Gastroesophageal sphincter (tissue), 4 donors: ENCODE results near the gene B3GNT9. TPM values are rescaled to one million over a fixed set of nuclear protein-coding genes. Genes with fewer than 3 reads are reported as not detected.

Experiments used
- ATAC-seq: fragments of 150-250 bp; one replicate; pipeline ENCODE4 v1.9.1; 2016; ENCODE audit warnings: mild to moderate bottlenecking, moderate library complexity
- H3K27ac ChIP-seq, 4 donors: fragments of 200-600 bp; sonication (generic) in 3 of 4; 1 replicate in 3 of 4; 2 replicates in 1 of 4; pipeline ENCODE4 v1.5.1; 2016 to 2019
- H3K27me3 ChIP-seq: fragments of 200-600 bp; sonication (generic); one replicate; pipeline ENCODE4 v1.5.1; 2019
- H3K36me3 ChIP-seq, 2 donors: fragments of 200-600 bp; sonication (generic); one replicate each; pipeline ENCODE4 v1.5.1; 2019; ENCODE audit warnings: control low read depth in 1 of 2
- H3K4me1 ChIP-seq, 3 donors: fragments of 200-600 bp; sonication (generic); 1 replicate in 2 of 3; 2 replicates in 1 of 3; pipeline ENCODE4 v1.5.1; 2016 to 2019; ENCODE audit warnings: control low read depth in 2 of 3
- H3K4me3 ChIP-seq, 2 donors: fragments of 200-600 bp; sonication (generic); one replicate each; pipeline ENCODE4 v1.5.1; 2019; ENCODE audit warnings: mild to moderate bottlenecking in 1 of 2, moderate library complexity in 1 of 2
- H3K9me3 ChIP-seq, 3 donors: fragments of 200-600 bp; sonication (generic); one replicate each; pipeline ENCODE4 v1.5.1; 2017 to 2019; ENCODE audit warnings: control low read depth in 2 of 3
- EP300 ChIP-seq: sonication (generic); formaldehyde crosslinking; IDR thresholded peaks from one replicate; pipeline ENCODE4 v1.6.1; 2017; ENCODE audit warnings: antibody characterized with exemption, mild to moderate bottlenecking
- POLR2A ChIP-seq, 2 donors: fragments of 450-650 bp; IDR thresholded peaks; one replicate each; pipeline ENCODE4 v1.6.1; 2017; ENCODE audit warnings: antibody characterized with exemption in 2 of 2, mild to moderate bottlenecking in 2 of 2, moderate library complexity in 1 of 2
- POLR2AphosphoS5 ChIP-seq: sonication (generic); formaldehyde crosslinking; IDR thresholded peaks from one replicate; pipeline ENCODE4 v1.6.1; 2017; ENCODE audit warnings: antibody characterized with exemption
- WGBS, 2 donors: methylation state at CpG; one replicate each; pipeline ENCODE4 v1.1.5; 2018; ENCODE audit warnings: low coverage in 1 of 2; 5-methylcytosine and 5-hydroxymethylcytosine counted together
- total RNA-seq, 4 donors: library from RNA; depleted of rRNA; stranded (reverse); fragments of >200 nt; gene quantifications; one replicate each; pipeline ENCODE4 v1.1.0, GENCODE V29; 2016
- TF ChIP-seq, protein P1 (sequence below), 4 experiments: fragments of 200-600 bp in 2 of 4; fragments of 450-650 bp in 2 of 4; sonication (generic) in 1 of 4; IDR thresholded peaks; one replicate each; pipeline ENCODE4 v1.5.1; 2017 to 2019; ENCODE audit warnings: antibody characterized with exemption in 4 of 4, mild to moderate bottlenecking in 2 of 4, moderate library complexity in 2 of 4

B3GNT9 gene
- total RNA-seq, 4 donors from 2014 or later, result 16.3 to 33.6 (median 23.1) TPM

DNA sequence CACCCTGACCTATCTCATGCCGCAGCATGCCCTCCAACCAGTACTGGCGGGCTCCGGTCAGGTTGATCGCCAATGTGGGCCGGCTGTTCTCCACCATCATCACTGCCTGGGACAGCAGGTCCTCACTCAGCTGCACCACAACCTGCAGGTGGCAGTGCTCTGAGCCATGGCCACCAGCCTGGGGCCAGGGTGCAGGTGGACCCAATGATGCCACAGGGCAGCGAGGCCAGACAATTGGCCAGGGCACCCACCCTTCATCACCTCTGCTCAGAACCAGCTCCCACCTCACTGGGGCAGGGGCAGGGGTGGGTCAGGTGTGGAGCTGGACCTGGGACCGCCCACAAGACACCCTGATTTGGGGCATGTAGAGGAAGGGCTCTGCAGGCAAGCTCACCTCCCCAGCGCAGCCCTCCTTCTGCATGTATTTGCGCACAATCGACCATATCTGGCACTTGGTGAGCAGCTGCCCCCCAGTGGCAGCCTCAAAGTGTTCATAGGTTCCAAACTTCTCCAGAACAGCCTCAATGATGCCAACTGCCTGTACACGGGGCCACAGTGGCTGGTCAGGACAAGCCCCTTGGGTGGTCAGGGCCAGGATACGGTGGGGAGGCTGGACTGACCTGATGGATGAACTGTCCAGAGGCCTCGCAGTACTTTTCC lies 28.8 kb upstream of the B3GNT9 start:
- Histone ChIP-seq H3K9me3 (no peaks in the 10 kb centered on the region), H3K27ac (no peak overlapping the region), H3K4me3 (no peak overlapping the region), H3K4me1 (peaks cover 0 to 91% (median 18%) of the 10 kb centered on the region in 3 donors), H3K36me3 (peaks cover 0 to 17% of the 10 kb centered on the region in 2 donors), H3K27me3 (no peaks in the 10 kb centered on the region)
- no peak for ATAC-seq
- WGBS, 2 donors, result 100% methylated on average over 2 of the region's 13 CpGs; no CpG with 5 or more reads in 1 of the 2 donors
- TF ChIP-seq EP300 (no peak), POLR2A (IDR thresholded peaks at IDR 0.05) (no peak), POLR2AphosphoS5 (no peak)
- TF ChIP-seq, protein P1, sequence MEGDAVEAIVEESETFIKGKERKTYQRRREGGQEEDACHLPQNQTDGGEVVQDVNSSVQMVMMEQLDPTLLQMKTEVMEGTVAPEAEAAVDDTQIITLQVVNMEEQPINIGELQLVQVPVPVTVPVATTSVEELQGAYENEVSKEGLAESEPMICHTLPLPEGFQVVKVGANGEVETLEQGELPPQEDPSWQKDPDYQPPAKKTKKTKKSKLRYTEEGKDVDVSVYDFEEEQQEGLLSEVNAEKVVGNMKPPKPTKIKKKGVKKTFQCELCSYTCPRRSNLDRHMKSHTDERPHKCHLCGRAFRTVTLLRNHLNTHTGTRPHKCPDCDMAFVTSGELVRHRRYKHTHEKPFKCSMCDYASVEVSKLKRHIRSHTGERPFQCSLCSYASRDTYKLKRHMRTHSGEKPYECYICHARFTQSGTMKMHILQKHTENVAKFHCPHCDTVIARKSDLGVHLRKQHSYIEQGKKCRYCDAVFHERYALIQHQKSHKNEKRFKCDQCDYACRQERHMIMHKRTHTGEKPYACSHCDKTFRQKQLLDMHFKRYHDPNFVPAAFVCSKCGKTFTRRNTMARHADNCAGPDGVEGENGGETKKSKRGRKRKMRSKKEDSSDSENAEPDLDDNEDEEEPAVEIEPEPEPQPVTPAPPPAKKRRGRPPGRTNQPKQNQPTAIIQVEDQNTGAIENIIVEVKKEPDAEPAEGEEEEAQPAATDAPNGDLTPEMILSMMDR (IDR thresholded peaks at IDR 0.05), result no peak

DNA sequence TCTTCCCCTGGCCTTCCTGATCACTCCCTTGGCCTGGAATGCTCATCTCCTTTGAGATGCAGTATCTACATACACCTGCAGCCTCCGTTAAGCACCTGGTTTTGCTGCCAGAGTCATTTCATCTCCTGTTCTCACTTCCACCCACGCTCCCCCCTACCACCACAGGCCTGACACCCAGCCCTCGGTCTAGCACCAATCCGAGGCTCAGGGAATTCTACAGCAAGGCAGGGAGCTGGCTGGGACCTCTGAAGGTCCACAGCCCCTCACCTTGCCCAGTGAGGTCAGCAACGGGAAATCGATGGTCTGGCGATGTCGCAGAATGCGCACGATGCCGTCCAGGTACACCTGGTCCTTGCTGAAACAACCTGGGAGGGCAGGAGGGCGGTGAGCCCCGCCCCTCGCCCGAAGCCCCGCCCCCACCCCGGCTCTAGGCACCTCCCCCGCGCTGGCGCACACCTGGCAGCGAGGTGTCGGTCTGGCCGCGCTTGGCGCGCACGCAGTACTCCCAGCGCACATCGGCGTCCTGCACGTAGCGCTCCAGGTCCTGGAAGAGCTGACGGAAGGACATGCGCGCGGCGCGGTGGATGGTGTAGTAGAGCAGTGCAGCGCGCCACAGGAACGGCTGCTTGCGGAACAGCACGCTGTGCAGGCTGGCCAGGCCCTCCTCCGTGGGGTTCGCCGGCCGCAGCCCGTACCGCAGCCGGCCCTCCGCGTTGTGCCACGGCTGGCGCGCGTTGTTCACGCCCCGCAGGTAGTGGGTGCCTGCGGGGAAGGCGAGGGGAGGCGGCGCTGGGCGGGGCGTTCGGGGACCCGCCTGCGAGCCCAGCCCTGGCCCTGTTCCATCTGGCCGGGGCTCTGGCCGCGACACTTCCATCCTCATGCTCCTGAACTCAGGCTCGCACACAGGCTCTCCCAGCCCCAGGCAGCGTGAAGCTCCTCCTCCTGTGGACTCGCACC lies 27.2 kb upstream of the B3GNT9 start:
- peak; percentile 32 for ATAC-seq
- Histone ChIP-seq H3K27ac (peak overlapping the region in 3 of 4 donors; percentile 56 to 75 (median 74)), H3K4me3 (peak overlapping the region; percentile 18 to 53), H3K4me1 (peaks cover 2 to 96% (median 25%) of the 10 kb centered on the region in 3 donors), H3K27me3 (no peaks in the 10 kb centered on the region), H3K9me3 (no peaks in the 10 kb centered on the region), H3K36me3 (peaks cover 0 to 17% of the 10 kb centered on the region in 2 donors)
- 0 to 22% methylated on average over 1 to 4 of the region's 73 CpGs for WGBS, 2 donors
- TF ChIP-seq POLR2AphosphoS5 (peak; percentile 44), EP300 (no peak), POLR2A (IDR thresholded peaks at IDR 0.05) (peak in 1 of 2 donors; percentile 27)
- TF ChIP-seq, protein P1 (IDR thresholded peaks at IDR 0.05), result peak in 3 of 4 experiments; percentile 29 to 45 (median 40)

DNA sequence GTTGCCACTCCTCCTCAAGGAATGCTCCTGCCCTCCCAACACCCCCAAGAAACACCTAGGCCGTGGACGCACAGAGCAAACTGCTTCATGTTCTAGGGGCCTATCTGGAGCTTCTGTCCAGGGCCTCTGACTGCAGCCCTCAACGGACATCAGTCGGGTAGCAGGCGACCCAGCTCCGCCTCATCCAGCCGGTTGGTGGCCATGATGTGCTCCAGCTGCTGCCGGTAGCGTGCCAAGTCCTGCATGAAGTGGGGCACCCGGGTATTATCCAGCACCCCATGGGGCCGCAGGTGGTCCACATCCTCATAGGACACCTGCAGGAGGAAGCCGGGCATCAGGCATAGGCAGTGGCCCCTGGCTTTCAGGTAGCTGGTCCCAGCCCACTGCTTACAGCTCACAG lies 25.9 kb upstream of the B3GNT9 start:
- Histone ChIP-seq H3K27me3 (no peaks in the 10 kb centered on the region), H3K9me3 (no peaks in the 10 kb centered on the region), H3K4me3 (no peak overlapping the region), H3K27ac (no peak overlapping the region), H3K36me3 (peaks cover 0 to 17% of the 10 kb centered on the region in 2 donors), H3K4me1 (peaks cover 2 to 96% (median 25%) of the 10 kb centered on the region in 3 donors)
- ATAC-seq, result no peak
- TF ChIP-seq EP300 (no peak), POLR2AphosphoS5 (no peak), POLR2A (IDR thresholded peaks at IDR 0.05) (no peak)
- TF ChIP-seq, protein P1 (IDR thresholded peaks at IDR 0.05), result no peak
- WGBS, 2 donors, result 88% methylated on average over 5 of the region's 12 CpGs; no CpG with 5 or more reads in 1 of the 2 donors

DNA sequence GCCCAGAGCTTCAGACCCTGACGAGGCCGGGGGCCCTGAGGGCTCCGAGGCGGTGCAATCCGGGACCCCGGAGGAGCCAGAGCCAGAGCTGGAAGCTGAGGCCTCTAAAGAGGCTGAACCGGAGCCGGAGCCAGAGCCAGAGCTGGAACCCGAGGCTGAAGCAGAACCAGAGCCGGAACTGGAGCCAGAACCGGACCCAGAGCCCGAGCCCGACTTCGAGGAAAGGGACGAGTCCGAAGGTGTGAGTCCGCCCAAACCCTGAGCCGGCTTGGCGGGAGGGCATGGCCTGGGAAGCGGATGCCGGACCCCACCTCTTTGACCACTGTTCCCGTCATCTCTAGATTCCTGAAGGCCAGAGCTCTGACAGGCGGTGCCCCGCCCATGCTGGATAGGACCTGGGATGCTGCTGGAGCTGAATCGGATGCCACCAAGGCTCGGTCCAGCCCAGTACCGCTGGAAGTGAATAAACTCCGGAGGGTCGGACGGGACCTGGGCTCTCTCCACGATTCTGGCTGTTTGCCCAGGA lies 24.0 kb upstream of the B3GNT9 start:
- WGBS, 2 donors, result 0 to 100% methylated on average over 1 of the region's 31 CpGs
- no peaks in the 10 kb centered on the region for H3K27me3 ChIP-seq
- no peak for TF ChIP-seq EP300
- TF ChIP-seq POLR2AphosphoS5, result no peak
- TF ChIP-seq, protein P1 (IDR thresholded peaks at IDR 0.05), result no peak
- TF ChIP-seq POLR2A (IDR thresholded peaks at IDR 0.05), result no peak
- H3K27ac ChIP-seq, result peak overlapping the region; percentile 72 to 97 (median 93)
- peak overlapping the region; percentile 13 to 57 for H3K4me3 ChIP-seq
- no peaks in the 10 kb centered on the region for H3K9me3 ChIP-seq
- no peak for ATAC-seq
- peaks cover 2 to 96% (median 31%) of the 10 kb centered on the region in 3 donors for H3K4me1 ChIP-seq
- peaks cover 0 to 17% of the 10 kb centered on the region in 2 donors for H3K36me3 ChIP-seq
